Neural cell (in vitro differentiated cells): ENCODE measurements around the gene NR5A2. TPM values are rescaled to one million over a fixed set of nuclear protein-coding genes. Genes with fewer than 3 reads are reported as not detected.

Experiments
- H2AFZ ChIP-seq: fragments of 200-600, 300-800 bp; sonication (generic), shearing (Covaris generic); 2 replicates; pipeline ENCODE4 v1.6.0; 2014; ENCODE audit warnings: low read depth, mild to moderate bottlenecking, antibody characterized with exemption, low read length, moderate library complexity
- H3F3A ChIP-seq: fragments of 200-600 bp; shearing (Covaris generic); 2 replicates; pipeline ENCODE4 v1.6.1; 2016; ENCODE audit warnings: mild to moderate bottlenecking, moderate library complexity, mixed read lengths, antibody characterized with exemption, low read length; ENCODE audit not compliant: insufficient read depth, poor library complexity, severe bottlenecking
- H3K27ac ChIP-seq: fragments of 200-600, 300-800 bp; sonication (generic), shearing (Covaris generic); 2 replicates; pipeline ENCODE4 v1.5.1; 2014; ENCODE audit warnings: mild to moderate bottlenecking, low read length, moderate library complexity
- H3K27me3 ChIP-seq: fragments of 300-800, 200-600 bp; sonication (generic), shearing (Covaris generic); 2 replicates; pipeline ENCODE4 v1.6.0; 2014; ENCODE audit warnings: mild to moderate bottlenecking, low read depth, low read length, moderate library complexity; ENCODE audit not compliant: insufficient read depth
- H3K36me3 ChIP-seq: fragments of 300-800, 200-600 bp; sonication (generic), shearing (Covaris generic); 2 replicates; pipeline ENCODE4 v1.5.1; 2014; ENCODE audit warnings: mild to moderate bottlenecking, antibody characterized with exemption, low read length, moderate library complexity; ENCODE audit not compliant: insufficient read depth
- H3K4me2 ChIP-seq: fragments of 300-800, 200-600 bp; sonication (generic), shearing (Covaris generic); 2 replicates; pipeline ENCODE4 v1.6.0; 2014; ENCODE audit warnings: mild to moderate bottlenecking, low read length
- H3K4me3 ChIP-seq: fragments of 300-800, 200-600 bp; sonication (generic), shearing (Covaris generic); 2 replicates; pipeline ENCODE4 v1.5.1; 2014; ENCODE audit warnings: mild to moderate bottlenecking, low read length, moderate library complexity
- H3K79me2 ChIP-seq: fragments of 200-600 bp; shearing (Covaris generic); replicated peaks from 2 replicates; pipeline ENCODE4 v1.6.0; 2014; ENCODE audit warnings: mild to moderate bottlenecking, low read length, moderate library complexity; ENCODE audit not compliant: insufficient read depth
- H3K9ac ChIP-seq: fragments of 300-800, 200-600 bp; sonication (generic), shearing (Covaris generic); 2 replicates; pipeline ENCODE4 v1.6.1; 2016; ENCODE audit warnings: mild to moderate bottlenecking, low read length, mixed read lengths
- H3K9me2 ChIP-seq: fragments of 200-600 bp; shearing (Covaris generic); 2 replicates; pipeline ENCODE4 v1.6.1; 2016; ENCODE audit warnings: mild to moderate bottlenecking, low read length, mixed read lengths; ENCODE audit not compliant: insufficient read depth
- H3K9me3 ChIP-seq: fragments of 200-600, 300-800 bp; sonication (generic), shearing (Covaris generic); 2 replicates; pipeline ENCODE4 v1.6.1; 2016; ENCODE audit warnings: mild to moderate bottlenecking, mixed run types, low read length, moderate library complexity, mixed read lengths
- H4K20me1 ChIP-seq: fragments of 200-600 bp; shearing (Covaris generic); 2 replicates; pipeline ENCODE4 v1.6.1; 2016; ENCODE audit warnings: mild to moderate bottlenecking, mixed run types; ENCODE audit not compliant: insufficient read depth
- CTCF ChIP-seq: fragments of 450-650 bp; IDR thresholded peaks from 2 replicates; pipeline ENCODE4 v1.5.1; 2014; ENCODE audit warnings: antibody characterized with exemption, mild to moderate bottlenecking, moderate library complexity; ENCODE audit not compliant: poor library complexity, severe bottlenecking
- EP300 ChIP-seq: fragments of 450-650 bp; conservative IDR thresholded peaks from 2 replicates; pipeline ENCODE4 v1.6.1; 2014; ENCODE audit warnings: antibody characterized with exemption, mild to moderate bottlenecking, moderate library complexity; ENCODE audit not compliant: poor library complexity, severe bottlenecking
- EZH2 ChIP-seq: fragments of 200-600, 300-800 bp; shearing (Covaris generic), sonication (generic); IDR thresholded peaks from 2 replicates; pipeline ENCODE4 v1.6.1; 2014; ENCODE audit warnings: antibody characterized with exemption, low read length, borderline replicate concordance, mild to moderate bottlenecking; ENCODE audit not compliant: insufficient read depth, poor library complexity, severe bottlenecking
- MXI1 ChIP-seq: fragments of 450-650 bp; conservative IDR thresholded peaks from 2 replicates; pipeline ENCODE4 v1.6.1; 2014; ENCODE audit warnings: antibody characterized with exemption, mild to moderate bottlenecking; ENCODE audit not compliant: poor library complexity, severe bottlenecking
- POLR2AphosphoS5 ChIP-seq: IDR thresholded peaks from 2 replicates; pipeline ENCODE4 v1.6.1; 2012
- RAD21 ChIP-seq: fragments of 450-650 bp; conservative IDR thresholded peaks from 2 replicates; pipeline ENCODE4 v1.6.1; 2014; ENCODE audit warnings: antibody characterized with exemption, mild to moderate bottlenecking, moderate library complexity
- REST ChIP-seq: IDR thresholded peaks from 2 replicates; pipeline ENCODE4 v1.6.1; 2012; ENCODE audit warnings: borderline replicate concordance
- SMC3 ChIP-seq: fragments of 450-650 bp; conservative IDR thresholded peaks from 2 replicates; pipeline ENCODE4 v1.6.1; 2014; ENCODE audit warnings: antibody characterized with exemption, mild to moderate bottlenecking, moderate library complexity; ENCODE audit not compliant: poor library complexity
- TAF1 ChIP-seq: IDR thresholded peaks from 2 replicates; pipeline ENCODE4 v1.6.1; 2012; ENCODE audit warnings: low read depth
- polyA plus RNA-seq: library from polyadenylated mRNA; depleted of rRNA; stranded (reverse); fragments of >200 nt; gene quantifications from 2 replicates; pipeline ENCODE4 v1.2.3, GENCODE V29; 2014

NR5A2 gene
- polyA plus RNA-seq, 1 donor from 2014 or later, result not detected

- H3K36me3 ChIP-seq, result no peaks in the 10 kb centered on the region
- H3K4me2 ChIP-seq, result peak overlapping the region; percentile 71
- TF ChIP-seq SMC3 (no peak), POLR2AphosphoS5 (peak; percentile 36), MXI1 (no peak)
- H2AFZ ChIP-seq, result no peak overlapping the region
- no peaks in the 10 kb centered on the region for H3K9me3 ChIP-seq
- no peaks in the 10 kb centered on the region for H3F3A ChIP-seq
- H4K20me1 ChIP-seq, result no peaks in the 10 kb centered on the region
- H3K9ac ChIP-seq, result no peak overlapping the region
- peak overlapping the region; percentile 67 for H3K4me3 ChIP-seq
- H3K27me3 ChIP-seq, result peaks cover 100% of the 10 kb centered on the region
- no peak overlapping the region for H3K27ac ChIP-seq
- no peaks in the 10 kb centered on the region for H3K79me2 ChIP-seq
- no peaks in the 10 kb centered on the region for H3K9me2 ChIP-seq
Observed at GRCh38 chr1:200039849-200040474, 12.5 kb downstream of the NR5A2 start.

GRCh38 chr1:200040481-200041138 is 13.1 kb downstream of the NR5A2 start:
- Histone ChIP-seq H3K27me3 (peaks cover 100% of the 10 kb centered on the region), H3K79me2 (no peaks in the 10 kb centered on the region), H3K9me3 (no peaks in the 10 kb centered on the region), H3K27ac (no peak overlapping the region), H3K4me3 (no peak overlapping the region), H3K36me3 (no peaks in the 10 kb centered on the region), H3F3A (no peaks in the 10 kb centered on the region), H3K9ac (no peak overlapping the region), H3K4me2 (no peak overlapping the region), H2AFZ (no peak overlapping the region), H4K20me1 (no peaks in the 10 kb centered on the region), H3K9me2 (no peaks in the 10 kb centered on the region)
- peak; percentile 9 for TF ChIP-seq POLR2AphosphoS5
- no peak for TF ChIP-seq EP300
- no peak for TF ChIP-seq EZH2
- no peak for TF ChIP-seq RAD21
- no peak for TF ChIP-seq CTCF
- no peak for TF ChIP-seq REST
- TF ChIP-seq TAF1, result no peak
